GM12872 (cell line): ENCODE data around the gene GNB4.

Experiments
- TF ChIP-seq, protein P1 (sequence below): IDR thresholded peaks from 3 replicates; pipeline ENCODE4 v1.5.1; 2011; ENCODE audit warnings: low read depth, mild to moderate bottlenecking, low read length, moderate library complexity; ENCODE audit not compliant: insufficient read depth

The GNB4 gene

DNA sequence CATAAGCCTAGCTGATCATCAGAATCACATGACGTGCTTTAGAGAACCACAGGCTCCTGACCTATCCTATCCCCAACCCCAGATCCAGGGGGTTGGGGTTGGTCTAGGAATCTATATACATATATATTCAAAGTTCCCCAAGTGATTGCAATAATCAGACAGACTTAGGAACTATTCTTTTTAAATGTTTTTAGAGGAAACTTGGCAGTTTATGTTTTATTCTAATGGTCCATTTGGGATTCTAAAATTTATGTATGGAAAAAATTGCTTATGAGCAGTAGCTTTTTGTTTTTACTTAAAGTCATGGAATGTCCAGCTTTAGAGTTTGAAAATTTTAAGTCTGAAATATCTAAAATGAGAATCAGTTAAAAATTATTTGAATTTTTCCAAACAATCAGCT, 81.6 kb downstream of the GNB4 start:
- TF ChIP-seq, protein P1, sequence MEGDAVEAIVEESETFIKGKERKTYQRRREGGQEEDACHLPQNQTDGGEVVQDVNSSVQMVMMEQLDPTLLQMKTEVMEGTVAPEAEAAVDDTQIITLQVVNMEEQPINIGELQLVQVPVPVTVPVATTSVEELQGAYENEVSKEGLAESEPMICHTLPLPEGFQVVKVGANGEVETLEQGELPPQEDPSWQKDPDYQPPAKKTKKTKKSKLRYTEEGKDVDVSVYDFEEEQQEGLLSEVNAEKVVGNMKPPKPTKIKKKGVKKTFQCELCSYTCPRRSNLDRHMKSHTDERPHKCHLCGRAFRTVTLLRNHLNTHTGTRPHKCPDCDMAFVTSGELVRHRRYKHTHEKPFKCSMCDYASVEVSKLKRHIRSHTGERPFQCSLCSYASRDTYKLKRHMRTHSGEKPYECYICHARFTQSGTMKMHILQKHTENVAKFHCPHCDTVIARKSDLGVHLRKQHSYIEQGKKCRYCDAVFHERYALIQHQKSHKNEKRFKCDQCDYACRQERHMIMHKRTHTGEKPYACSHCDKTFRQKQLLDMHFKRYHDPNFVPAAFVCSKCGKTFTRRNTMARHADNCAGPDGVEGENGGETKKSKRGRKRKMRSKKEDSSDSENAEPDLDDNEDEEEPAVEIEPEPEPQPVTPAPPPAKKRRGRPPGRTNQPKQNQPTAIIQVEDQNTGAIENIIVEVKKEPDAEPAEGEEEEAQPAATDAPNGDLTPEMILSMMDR, result no peak

- TF ChIP-seq, protein P1, result no peak
Observed at GRCh38 chr3:179363332-179363731, 87.9 kb downstream of the GNB4 start.

GRCh38 chr3:179355996-179356395, 95.3 kb downstream of the GNB4 start:
- TF ChIP-seq, protein P1, result no peak

DNA sequence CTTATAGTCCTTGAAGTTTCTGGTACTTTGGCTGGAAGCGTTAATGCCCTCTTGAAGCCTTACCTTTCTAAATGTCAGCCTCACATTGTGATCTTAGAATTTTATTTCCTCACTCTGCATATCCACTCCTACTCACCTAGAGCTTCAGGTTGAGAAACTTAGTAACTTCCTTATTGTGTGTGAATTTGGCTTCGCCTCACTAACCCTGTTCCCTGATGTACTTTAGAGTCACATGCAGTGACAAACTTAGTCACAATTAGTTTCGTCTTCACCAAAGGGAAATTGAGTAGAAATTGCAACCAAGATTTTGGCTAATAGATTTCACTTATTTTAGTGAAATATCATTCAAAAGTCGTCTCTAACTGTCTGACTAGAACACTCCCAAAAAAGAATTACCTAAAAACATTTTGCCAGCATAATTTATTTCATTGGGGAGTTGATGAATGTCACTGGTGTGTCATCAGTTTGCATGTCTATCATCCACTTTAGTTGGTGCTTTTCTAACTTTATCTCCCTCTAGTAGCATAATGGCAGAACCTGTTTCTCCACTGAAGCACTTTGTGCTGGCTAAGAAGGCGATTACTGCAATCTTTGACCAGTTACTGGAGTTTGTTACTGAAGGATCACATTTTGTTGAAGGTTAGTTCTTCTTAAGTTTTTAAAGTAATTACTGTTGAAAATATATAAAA, 102.8 kb downstream of the GNB4 start:
- TF ChIP-seq, protein P1, result no peak

DNA sequence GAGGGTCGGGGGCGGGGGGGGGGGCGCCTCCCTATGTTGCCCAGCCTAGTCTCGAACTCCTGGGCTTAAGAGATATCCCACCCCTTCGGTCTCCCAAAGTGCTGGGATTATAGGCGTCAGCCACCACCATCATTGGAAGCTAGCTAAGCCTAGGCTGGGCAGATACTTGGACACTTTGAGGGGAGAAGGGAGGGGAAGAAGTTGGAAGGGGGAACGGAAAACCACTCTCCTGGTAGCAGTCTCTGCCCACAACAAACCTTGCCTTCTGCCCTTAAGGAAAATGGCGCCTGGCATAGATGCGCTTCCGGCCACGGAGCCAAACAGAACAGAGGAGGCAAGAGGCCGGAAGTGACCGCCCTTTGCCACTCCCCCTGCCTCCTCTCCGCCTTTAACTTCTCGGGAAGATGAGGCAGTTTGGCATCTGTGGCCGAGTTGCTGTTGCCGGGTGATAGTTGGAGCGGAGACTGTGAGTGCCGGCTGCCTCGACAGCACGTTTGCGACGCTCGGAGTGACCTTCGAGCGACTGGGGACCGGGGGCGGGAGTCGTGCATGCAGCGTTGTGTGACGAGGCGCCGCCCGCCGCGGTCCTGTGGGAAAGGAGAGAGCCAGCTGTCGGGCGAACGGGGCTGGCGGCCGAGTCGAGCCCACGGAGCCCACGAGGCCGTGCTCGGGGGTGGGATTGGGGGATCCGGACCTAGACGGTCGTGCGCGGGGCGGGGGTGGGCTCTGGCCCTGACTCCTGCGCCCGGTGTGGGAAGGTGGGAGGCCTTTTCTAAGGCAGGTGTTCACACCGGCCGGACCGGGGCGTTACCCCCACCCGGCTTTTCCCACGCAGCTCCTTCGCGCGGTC, 103.7 kb downstream of the GNB4 start, which contains the start of gene MFN1:
Gene MFN1 (plus strand): TSS at position 365 of the 850 bp plus-strand sequence. CDS start 1,143 bp downstream, outside the sequence.
- TF ChIP-seq, protein P1, result no peak
